ENCODE data around the gene PPP1R3G.

- TF ChIP-seq, protein P1, sequence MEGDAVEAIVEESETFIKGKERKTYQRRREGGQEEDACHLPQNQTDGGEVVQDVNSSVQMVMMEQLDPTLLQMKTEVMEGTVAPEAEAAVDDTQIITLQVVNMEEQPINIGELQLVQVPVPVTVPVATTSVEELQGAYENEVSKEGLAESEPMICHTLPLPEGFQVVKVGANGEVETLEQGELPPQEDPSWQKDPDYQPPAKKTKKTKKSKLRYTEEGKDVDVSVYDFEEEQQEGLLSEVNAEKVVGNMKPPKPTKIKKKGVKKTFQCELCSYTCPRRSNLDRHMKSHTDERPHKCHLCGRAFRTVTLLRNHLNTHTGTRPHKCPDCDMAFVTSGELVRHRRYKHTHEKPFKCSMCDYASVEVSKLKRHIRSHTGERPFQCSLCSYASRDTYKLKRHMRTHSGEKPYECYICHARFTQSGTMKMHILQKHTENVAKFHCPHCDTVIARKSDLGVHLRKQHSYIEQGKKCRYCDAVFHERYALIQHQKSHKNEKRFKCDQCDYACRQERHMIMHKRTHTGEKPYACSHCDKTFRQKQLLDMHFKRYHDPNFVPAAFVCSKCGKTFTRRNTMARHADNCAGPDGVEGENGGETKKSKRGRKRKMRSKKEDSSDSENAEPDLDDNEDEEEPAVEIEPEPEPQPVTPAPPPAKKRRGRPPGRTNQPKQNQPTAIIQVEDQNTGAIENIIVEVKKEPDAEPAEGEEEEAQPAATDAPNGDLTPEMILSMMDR (IDR thresholded peaks at IDR 0.05; ENCODE audit: insufficient read depth, low read depth, low read length), result no peak
- no peak for TF ChIP-seq EZH2 (IDR thresholded peaks at IDR 0.05; ENCODE audit: insufficient read depth, low read length)
These were observed 21.5 kb upstream of the PPP1R3G start for GRCh38 chr6:5063617-5064016.

Measured in astrocyte (in vitro differentiated cells and primary cell).